ENCODE data around the gene SPOP. TPM values are rescaled to one million over a fixed set of nuclear protein-coding genes. Genes with fewer than 3 reads are reported as not detected.
"Not testable (repeated sequence)": the region's sequence is repeated elsewhere in the genome, so short reads cannot be mapped to it uniquely, and the experiment has no call there.

The SPOP gene
- total and polyA plus RNA-seq, 2 donors: 54.7 to 64.3 TPM

- Histone ChIP-seq H3K36me3 (ENCODE audit: control insufficient read depth in 2 of 2, insufficient read depth in 2 of 2, low read length in 1 of 2) (peaks cover 2 to 20% of the 10 kb centered on the region in 2 donors), H3K9me3 (ENCODE audit: control insufficient read depth in 2 of 2, insufficient read depth in 1 of 2, low read length in 1 of 2) (peaks cover 0 to 4% of the 10 kb centered on the region in 2 donors), H3K4me1 (ENCODE audit: control insufficient read depth in 2 of 2, insufficient read depth in 2 of 2, low read length in 2 of 2) (peaks cover 5 to 19% of the 10 kb centered on the region in 2 donors), H3K4me3 (ENCODE audit: low read length in 2 of 2) (no peak overlapping the region), H3K27me3 (ENCODE audit: control insufficient read depth in 2 of 2, insufficient read depth in 1 of 2, low read length in 1 of 2) (no peaks in the 10 kb centered on the region), H3K27ac (ENCODE audit: low read depth in 1 of 2, low read length in 1 of 2) (no peak overlapping the region)
- DNase-seq (ENCODE audit: low read depth in 6 of 9, low spot score in 9 of 9): no peak
These were observed 3.4 kb downstream of the SPOP start for GRCh38 chr17:49674507-49674906.

GRCh38 chr17:49673679-49674078, 4.2 kb downstream of the SPOP start:
- Histone ChIP-seq H3K36me3 (ENCODE audit: control insufficient read depth in 2 of 2, insufficient read depth in 2 of 2, low read length in 1 of 2) (peaks cover 2 to 20% of the 10 kb centered on the region in 2 donors), H3K4me1 (ENCODE audit: control insufficient read depth in 2 of 2, insufficient read depth in 2 of 2, low read length in 2 of 2) (peaks cover 5 to 19% of the 10 kb centered on the region in 2 donors)
- H3K9me3 ChIP-seq (ENCODE audit: control insufficient read depth in 2 of 2, insufficient read depth in 1 of 2, low read length in 1 of 2); H3K27ac ChIP-seq (ENCODE audit: low read depth in 1 of 2, low read length in 1 of 2); H3K4me3 ChIP-seq (ENCODE audit: low read length in 2 of 2); DNase-seq (ENCODE audit: low read depth in 6 of 9, low spot score in 9 of 9); H3K27me3 ChIP-seq (ENCODE audit: control insufficient read depth in 2 of 2, insufficient read depth in 1 of 2, low read length in 1 of 2): not testable (repeated sequence)
- WGBS: 98% methylated on average over 6 of the region's 6 CpGs

- H3K4me3 ChIP-seq (ENCODE audit: low read length in 2 of 2): no peak overlapping the region
- H3K27ac ChIP-seq (ENCODE audit: low read depth in 1 of 2, low read length in 1 of 2): no peak overlapping the region
- peaks cover under 1 to 20% of the 10 kb centered on the region in 2 donors for H3K36me3 ChIP-seq (ENCODE audit: control insufficient read depth in 2 of 2, insufficient read depth in 2 of 2, low read length in 1 of 2)
- H3K27me3 ChIP-seq (ENCODE audit: control insufficient read depth in 2 of 2, insufficient read depth in 1 of 2, low read length in 1 of 2): no peaks in the 10 kb centered on the region
- H3K4me1 ChIP-seq (ENCODE audit: control insufficient read depth in 2 of 2, insufficient read depth in 2 of 2, low read length in 2 of 2): peaks cover 0 to 2% of the 10 kb centered on the region in 2 donors
- 95% methylated on average over 4 of the region's 4 CpGs for WGBS
- H3K9me3 ChIP-seq (ENCODE audit: control insufficient read depth in 2 of 2, insufficient read depth in 1 of 2, low read length in 1 of 2): no peaks in the 10 kb centered on the region
- DNase-seq (ENCODE audit: low read depth in 6 of 9, low spot score in 9 of 9): no peak
These were observed 7.3 kb downstream of the SPOP start for GRCh38 chr17:49670641-49671040.

- no peaks in the 10 kb centered on the region for H3K9me3 ChIP-seq (ENCODE audit: control insufficient read depth in 2 of 2, insufficient read depth in 1 of 2, low read length in 1 of 2)
- no peaks in the 10 kb centered on the region for H3K27me3 ChIP-seq (ENCODE audit: control insufficient read depth in 2 of 2, insufficient read depth in 1 of 2, low read length in 1 of 2)
- H3K36me3 ChIP-seq (ENCODE audit: control insufficient read depth in 2 of 2, insufficient read depth in 2 of 2, low read length in 1 of 2): peaks cover 0 to 14% of the 10 kb centered on the region in 2 donors
- WGBS: 99% methylated on average over 1 of the region's 1 CpG
- DNase-seq (ENCODE audit: low read depth in 6 of 9, low spot score in 9 of 9): no peak
- H3K4me3 ChIP-seq (ENCODE audit: low read length in 2 of 2): no peak overlapping the region
- H3K27ac ChIP-seq (ENCODE audit: low read depth in 1 of 2, low read length in 1 of 2): no peak overlapping the region
- H3K4me1 ChIP-seq (ENCODE audit: control insufficient read depth in 2 of 2, insufficient read depth in 2 of 2, low read length in 2 of 2): no peaks in the 10 kb centered on the region
These were observed 7.9 kb downstream of the SPOP start for GRCh38 chr17:49670002-49670401.

GRCh38 chr17:49667854-49668253, 10.0 kb downstream of the SPOP start:
- no peak overlapping the region for H3K4me3 ChIP-seq (ENCODE audit: low read length in 2 of 2)
- no peak for DNase-seq (ENCODE audit: low read depth in 6 of 9, low spot score in 9 of 9)
- peaks cover 3 to 5% of the 10 kb centered on the region in 2 donors for H3K36me3 ChIP-seq (ENCODE audit: control insufficient read depth in 2 of 2, insufficient read depth in 2 of 2, low read length in 1 of 2)
- no peaks in the 10 kb centered on the region for H3K9me3 ChIP-seq (ENCODE audit: control insufficient read depth in 2 of 2, insufficient read depth in 1 of 2, low read length in 1 of 2)
- no peaks in the 10 kb centered on the region for H3K4me1 ChIP-seq (ENCODE audit: control insufficient read depth in 2 of 2, insufficient read depth in 2 of 2, low read length in 2 of 2)
- no peaks in the 10 kb centered on the region for H3K27me3 ChIP-seq (ENCODE audit: control insufficient read depth in 2 of 2, insufficient read depth in 1 of 2, low read length in 1 of 2)
- whole genome bisulfite sequencing: 93% methylated on average over 2 of the region's 2 CpGs
- H3K27ac ChIP-seq (ENCODE audit: low read depth in 1 of 2, low read length in 1 of 2): no peak overlapping the region

GRCh38 chr17:49664706-49665211, 13.1 kb downstream of the SPOP start:
- Histone ChIP-seq H3K4me3 (ENCODE audit: low read length in 2 of 2) (no peak overlapping the region), H3K27ac (ENCODE audit: low read depth in 1 of 2, low read length in 1 of 2) (no peak overlapping the region), H3K27me3 (ENCODE audit: control insufficient read depth in 2 of 2, insufficient read depth in 1 of 2, low read length in 1 of 2) (no peaks in the 10 kb centered on the region), H3K9me3 (ENCODE audit: control insufficient read depth in 2 of 2, insufficient read depth in 1 of 2, low read length in 1 of 2) (no peaks in the 10 kb centered on the region), H3K4me1 (ENCODE audit: control insufficient read depth in 2 of 2, insufficient read depth in 2 of 2, low read length in 2 of 2) (no peaks in the 10 kb centered on the region), H3K36me3 (ENCODE audit: control insufficient read depth in 2 of 2, insufficient read depth in 2 of 2, low read length in 1 of 2) (peaks cover 0 to 3% of the 10 kb centered on the region in 2 donors)
- DNase-seq (ENCODE audit: low read depth in 6 of 9, low spot score in 9 of 9): no peak
- 91% methylated on average over 3 of the region's 3 CpGs for WGBS

GRCh38 chr17:49659661-49660382, 18.1 kb downstream of the SPOP start:
- Histone ChIP-seq H3K27me3 (ENCODE audit: control insufficient read depth in 2 of 2, insufficient read depth in 1 of 2, low read length in 1 of 2) (no peaks in the 10 kb centered on the region), H3K9me3 (ENCODE audit: control insufficient read depth in 2 of 2, insufficient read depth in 1 of 2, low read length in 1 of 2) (no peaks in the 10 kb centered on the region), H3K36me3 (ENCODE audit: control insufficient read depth in 2 of 2, insufficient read depth in 2 of 2, low read length in 1 of 2) (peaks cover 3 to 4% of the 10 kb centered on the region in 2 donors), H3K4me1 (ENCODE audit: control insufficient read depth in 2 of 2, insufficient read depth in 2 of 2, low read length in 2 of 2) (no peaks in the 10 kb centered on the region), H3K4me3 (ENCODE audit: low read length in 2 of 2) (no peak overlapping the region), H3K27ac (ENCODE audit: low read depth in 1 of 2, low read length in 1 of 2) (no peak overlapping the region)
- 99% methylated on average over 3 of the region's 3 CpGs for WGBS
- DNase-seq (ENCODE audit: low read depth in 6 of 9, low spot score in 9 of 9): no peak

GRCh38 chr17:49656247-49656646, 21.6 kb downstream of the SPOP start:
- WGBS: 95% methylated on average over 1 of the region's 1 CpG
- Histone ChIP-seq H3K36me3 (ENCODE audit: control insufficient read depth in 2 of 2, insufficient read depth in 2 of 2, low read length in 1 of 2) (peaks cover 0 to 4% of the 10 kb centered on the region in 2 donors), H3K4me3 (ENCODE audit: low read length in 2 of 2) (no peak overlapping the region), H3K27me3 (ENCODE audit: control insufficient read depth in 2 of 2, insufficient read depth in 1 of 2, low read length in 1 of 2) (no peaks in the 10 kb centered on the region), H3K9me3 (ENCODE audit: control insufficient read depth in 2 of 2, insufficient read depth in 1 of 2, low read length in 1 of 2) (no peaks in the 10 kb centered on the region), H3K27ac (ENCODE audit: low read depth in 1 of 2, low read length in 1 of 2) (no peak overlapping the region), H3K4me1 (ENCODE audit: control insufficient read depth in 2 of 2, insufficient read depth in 2 of 2, low read length in 2 of 2) (no peaks in the 10 kb centered on the region)
- DNase-seq (ENCODE audit: low read depth in 6 of 9, low spot score in 9 of 9): no peak

GRCh38 chr17:49647256-49647585, 30.7 kb downstream of the SPOP start:
- Histone ChIP-seq H3K4me3 (ENCODE audit: low read length in 2 of 2) (no peak overlapping the region), H3K4me1 (ENCODE audit: control insufficient read depth in 2 of 2, insufficient read depth in 2 of 2, low read length in 2 of 2) (no peaks in the 10 kb centered on the region), H3K9me3 (ENCODE audit: control insufficient read depth in 2 of 2, insufficient read depth in 1 of 2, low read length in 1 of 2) (no peaks in the 10 kb centered on the region), H3K27me3 (ENCODE audit: control insufficient read depth in 2 of 2, insufficient read depth in 1 of 2, low read length in 1 of 2) (no peaks in the 10 kb centered on the region), H3K27ac (ENCODE audit: low read depth in 1 of 2, low read length in 1 of 2) (no peak overlapping the region), H3K36me3 (ENCODE audit: control insufficient read depth in 2 of 2, insufficient read depth in 2 of 2, low read length in 1 of 2) (no peaks in the 10 kb centered on the region)
- 98% methylated on average over 8 of the region's 8 CpGs for WGBS
- DNase-seq (ENCODE audit: low read depth in 6 of 9, low spot score in 9 of 9): no peak

Data from thymus (tissue), 11 donors.